HepG2 (cell line): ENCODE measurements around the gene AP5Z1.

ENCODE experiments used
- MAFF ChIP-seq: IDR thresholded peaks from 2 replicates; pipeline ENCODE4 v1.6.1; 2011; ENCODE audit warnings: low read depth, low read length, improper control_type of control experiment
- MAFK ChIP-seq, 2 experiments: IDR thresholded peaks in 1 of 2; conservative IDR thresholded peaks in 1 of 2; 2 replicates each; pipeline ENCODE4 v1.6.1; 2011; ENCODE audit warnings: improper control_type of control experiment in 2 of 2, low read length in 2 of 2
- MTA1 ChIP-seq: sonication (generic); formaldehyde crosslinking; IDR thresholded peaks from 2 replicates; pipeline ENCODE4 v1.4.0; 2020; ENCODE audit warnings: missing genetic modification reagents, mild to moderate bottlenecking, borderline replicate concordance
- NFATC3 ChIP-seq: sonication (generic); formaldehyde crosslinking; IDR thresholded peaks from 2 replicates; pipeline ENCODE4 v1.5.1; 2020; ENCODE audit warnings: mild to moderate bottlenecking, missing genetic modification reagents
- PHB2 ChIP-seq: fragments of 450-650 bp; IDR thresholded peaks from 2 replicates; pipeline ENCODE4 v1.6.1; 2018; ENCODE audit not compliant: partially characterized antibody
- TF ChIP-seq, protein P1 (sequence below): sonication (generic); formaldehyde crosslinking; IDR thresholded peaks from 2 replicates; pipeline ENCODE4 v1.9.0; 2021; ENCODE audit warnings: missing genetic modification reagents, borderline replicate concordance
- TF ChIP-seq, protein P2 (sequence below): sonication (generic); formaldehyde crosslinking; IDR thresholded peaks from 2 replicates; pipeline ENCODE4 v1.8.1; 2022; ENCODE audit warnings: low read depth, mild to moderate bottlenecking, missing genetic modification reagents
- TF ChIP-seq, protein P3 (sequence below): IDR thresholded peaks from 2 replicates; pipeline ENCODE4 v1.6.1; 2012; ENCODE audit warnings: low read length, improper control_type of control experiment

DNA sequence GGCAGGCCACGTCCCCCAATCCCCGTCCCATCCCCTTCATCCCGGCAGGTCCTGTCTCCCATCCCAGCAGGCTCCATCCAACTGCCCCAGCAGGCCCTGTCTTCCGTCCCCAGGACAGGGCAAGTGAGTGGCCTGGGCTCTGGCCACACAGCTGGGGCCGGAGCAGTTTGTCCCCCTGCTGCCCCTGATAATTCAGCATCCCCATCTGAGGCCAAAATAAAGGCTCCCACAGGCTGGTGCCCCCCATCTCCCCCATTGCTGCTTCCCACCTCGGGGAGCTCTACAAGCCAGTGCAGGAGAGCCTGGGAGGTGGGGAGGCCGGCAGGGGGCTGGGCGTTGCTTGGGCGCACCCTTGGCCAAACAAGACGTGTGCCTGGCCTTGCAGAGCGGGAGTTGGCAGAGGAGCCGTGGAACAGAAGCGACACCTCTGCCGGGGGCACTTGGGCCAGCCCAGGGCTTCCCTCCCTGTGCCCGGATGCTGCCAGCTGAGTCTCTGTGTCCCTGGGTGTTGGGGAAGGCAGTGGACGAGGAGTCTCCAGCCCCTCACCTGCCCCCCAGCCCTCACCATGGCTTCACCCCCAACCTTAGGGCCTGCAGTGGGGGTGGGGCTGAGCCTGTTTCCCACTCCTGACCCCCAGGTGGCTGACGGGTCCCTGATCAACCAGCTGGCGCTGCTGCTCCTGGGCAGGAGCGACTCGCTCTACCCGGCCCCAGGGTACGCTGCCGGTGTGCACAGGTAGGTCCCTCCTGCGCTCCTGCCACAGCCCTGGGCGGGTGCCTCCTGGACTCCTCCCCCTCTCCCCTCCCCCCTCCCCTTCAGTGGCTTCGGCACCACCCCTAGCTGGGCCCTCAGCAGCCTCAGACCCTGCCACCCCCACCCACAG is 14.0 kb downstream of the AP5Z1 start:
- TF ChIP-seq, protein P1, sequence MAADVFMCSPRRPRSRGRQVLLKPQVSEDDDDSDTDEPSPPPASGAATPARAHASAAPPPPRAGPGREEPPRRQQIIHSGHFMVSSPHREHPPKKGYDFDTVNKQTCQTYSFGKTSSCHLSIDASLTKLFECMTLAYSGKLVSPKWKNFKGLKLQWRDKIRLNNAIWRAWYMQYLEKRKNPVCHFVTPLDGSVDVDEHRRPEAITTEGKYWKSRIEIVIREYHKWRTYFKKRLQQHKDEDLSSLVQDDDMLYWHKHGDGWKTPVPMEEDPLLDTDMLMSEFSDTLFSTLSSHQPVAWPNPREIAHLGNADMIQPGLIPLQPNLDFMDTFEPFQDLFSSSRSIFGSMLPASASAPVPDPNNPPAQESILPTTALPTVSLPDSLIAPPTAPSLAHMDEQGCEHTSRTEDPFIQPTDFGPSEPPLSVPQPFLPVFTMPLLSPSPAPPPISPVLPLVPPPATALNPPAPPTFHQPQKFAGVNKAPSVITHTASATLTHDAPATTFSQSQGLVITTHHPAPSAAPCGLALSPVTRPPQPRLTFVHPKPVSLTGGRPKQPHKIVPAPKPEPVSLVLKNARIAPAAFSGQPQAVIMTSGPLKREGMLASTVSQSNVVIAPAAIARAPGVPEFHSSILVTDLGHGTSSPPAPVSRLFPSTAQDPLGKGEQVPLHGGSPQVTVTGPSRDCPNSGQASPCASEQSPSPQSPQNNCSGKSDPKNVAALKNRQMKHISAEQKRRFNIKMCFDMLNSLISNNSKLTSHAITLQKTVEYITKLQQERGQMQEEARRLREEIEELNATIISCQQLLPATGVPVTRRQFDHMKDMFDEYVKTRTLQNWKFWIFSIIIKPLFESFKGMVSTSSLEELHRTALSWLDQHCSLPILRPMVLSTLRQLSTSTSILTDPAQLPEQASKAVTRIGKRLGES (CRISPR knock-in tag) = no peak
- no peak for TF ChIP-seq MAFF
- TF ChIP-seq MAFK (conservative IDR thresholded peaks at IDR 0.05 in 1 of 2, IDR thresholded peaks at IDR 0.05 in 1 of 2; ENCODE audit: low read length in 2 of 2) = no peak
- TF ChIP-seq NFATC3 (CRISPR knock-in tag) = no peak
- TF ChIP-seq, protein P2, sequence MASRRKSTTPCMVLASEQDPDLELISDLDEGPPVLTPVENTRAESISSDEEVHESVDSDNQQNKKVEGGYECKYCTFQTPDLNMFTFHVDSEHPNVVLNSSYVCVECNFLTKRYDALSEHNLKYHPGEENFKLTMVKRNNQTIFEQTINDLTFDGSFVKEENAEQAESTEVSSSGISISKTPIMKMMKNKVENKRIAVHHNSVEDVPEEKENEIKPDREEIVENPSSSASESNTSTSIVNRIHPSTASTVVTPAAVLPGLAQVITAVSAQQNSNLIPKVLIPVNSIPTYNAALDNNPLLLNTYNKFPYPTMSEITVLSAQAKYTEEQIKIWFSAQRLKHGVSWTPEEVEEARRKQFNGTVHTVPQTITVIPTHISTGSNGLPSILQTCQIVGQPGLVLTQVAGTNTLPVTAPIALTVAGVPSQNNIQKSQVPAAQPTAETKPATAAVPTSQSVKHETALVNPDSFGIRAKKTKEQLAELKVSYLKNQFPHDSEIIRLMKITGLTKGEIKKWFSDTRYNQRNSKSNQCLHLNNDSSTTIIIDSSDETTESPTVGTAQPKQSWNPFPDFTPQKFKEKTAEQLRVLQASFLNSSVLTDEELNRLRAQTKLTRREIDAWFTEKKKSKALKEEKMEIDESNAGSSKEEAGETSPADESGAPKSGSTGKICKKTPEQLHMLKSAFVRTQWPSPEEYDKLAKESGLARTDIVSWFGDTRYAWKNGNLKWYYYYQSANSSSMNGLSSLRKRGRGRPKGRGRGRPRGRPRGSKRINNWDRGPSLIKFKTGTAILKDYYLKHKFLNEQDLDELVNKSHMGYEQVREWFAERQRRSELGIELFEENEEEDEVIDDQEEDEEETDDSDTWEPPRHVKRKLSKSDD (CRISPR knock-in tag) = no peak
- TF ChIP-seq MTA1 (CRISPR knock-in tag) = no peak
- TF ChIP-seq, protein P3, sequence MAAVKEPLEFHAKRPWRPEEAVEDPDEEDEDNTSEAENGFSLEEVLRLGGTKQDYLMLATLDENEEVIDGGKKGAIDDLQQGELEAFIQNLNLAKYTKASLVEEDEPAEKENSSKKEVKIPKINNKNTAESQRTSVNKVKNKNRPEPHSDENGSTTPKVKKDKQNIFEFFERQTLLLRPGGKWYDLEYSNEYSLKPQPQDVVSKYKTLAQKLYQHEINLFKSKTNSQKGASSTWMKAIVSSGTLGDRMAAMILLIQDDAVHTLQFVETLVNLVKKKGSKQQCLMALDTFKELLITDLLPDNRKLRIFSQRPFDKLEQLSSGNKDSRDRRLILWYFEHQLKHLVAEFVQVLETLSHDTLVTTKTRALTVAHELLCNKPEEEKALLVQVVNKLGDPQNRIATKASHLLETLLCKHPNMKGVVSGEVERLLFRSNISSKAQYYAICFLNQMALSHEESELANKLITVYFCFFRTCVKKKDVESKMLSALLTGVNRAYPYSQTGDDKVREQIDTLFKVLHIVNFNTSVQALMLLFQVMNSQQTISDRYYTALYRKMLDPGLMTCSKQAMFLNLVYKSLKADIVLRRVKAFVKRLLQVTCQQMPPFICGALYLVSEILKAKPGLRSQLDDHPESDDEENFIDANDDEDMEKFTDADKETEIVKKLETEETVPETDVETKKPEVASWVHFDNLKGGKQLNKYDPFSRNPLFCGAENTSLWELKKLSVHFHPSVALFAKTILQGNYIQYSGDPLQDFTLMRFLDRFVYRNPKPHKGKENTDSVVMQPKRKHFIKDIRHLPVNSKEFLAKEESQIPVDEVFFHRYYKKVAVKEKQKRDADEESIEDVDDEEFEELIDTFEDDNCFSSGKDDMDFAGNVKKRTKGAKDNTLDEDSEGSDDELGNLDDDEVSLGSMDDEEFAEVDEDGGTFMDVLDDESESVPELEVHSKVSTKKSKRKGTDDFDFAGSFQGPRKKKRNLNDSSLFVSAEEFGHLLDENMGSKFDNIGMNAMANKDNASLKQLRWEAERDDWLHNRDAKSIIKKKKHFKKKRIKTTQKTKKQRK = no peak
- TF ChIP-seq PHB2 = no peak
